ENCODE measurements around the gene TSPAN15. TPM values are rescaled to one million over a fixed set of nuclear protein-coding genes. Genes with fewer than 3 reads are reported as not detected.

The TSPAN15 gene
- total and polyA plus RNA-seq, 2 experiments from 2014 or later = 0.34 TPM; not detected in 1

- H3K9me3 ChIP-seq (ENCODE audit: low read depth) = no peaks in the 10 kb centered on the region
- no peak overlapping the region for H3K27ac ChIP-seq
- no peaks in the 10 kb centered on the region for H4K20me1 ChIP-seq (ENCODE audit: insufficient read depth)
- no peak overlapping the region for H2AFZ ChIP-seq
- no peaks in the 10 kb centered on the region for H3K4me1 ChIP-seq (ENCODE audit: insufficient read depth)
- no peaks in the 10 kb centered on the region for H3K9me2 ChIP-seq (ENCODE audit: insufficient read depth)
- no peaks in the 10 kb centered on the region for H3K79me2 ChIP-seq (ENCODE audit: insufficient read depth)
- no peak overlapping the region for H3K4me2 ChIP-seq (ENCODE audit: unreplicated experiment)
- H3F3A ChIP-seq (ENCODE audit: insufficient read depth) = no peaks in the 10 kb centered on the region
- no peak for DNase-seq
- TF ChIP-seq EZH2 (IDR thresholded peaks at IDR 0.05; ENCODE audit: insufficient read depth, poor library complexity, severe bottlenecking) (no peak), EZH2phosphoT487 (IDR thresholded peaks at IDR 0.05; ENCODE audit: insufficient read depth, low read depth) (no peak)
- H3K27me3 ChIP-seq (replicated peaks; ENCODE audit: insufficient read depth) = peaks cover 10% of the 10 kb centered on the region; the same call in 1 of the 2 replicates
- in situ Hi-C loops (cut with MboI) = loop anchor here (5.0 kb wide), 1 partner anchor 87 kb away; the partner anchor contains the start of gene TACR2
- H3K36me3 ChIP-seq (ENCODE audit: low read depth) = no peaks in the 10 kb centered on the region
- WGBS, 2 experiments (ENCODE audit: low coverage in 1 of 2, low lambda C conversion rate in 2 of 2, missing lambda C conversion rate in 2 of 2) = 57 to 66% methylated on average over 11 of the region's 11 CpGs
- no peak overlapping the region for H3K4me3 ChIP-seq
- no peak overlapping the region for H3K9ac ChIP-seq
Measured at GRCh38 chr10:69503896-69504265, 52.6 kb downstream of the TSPAN15 start.

- WGBS, 2 experiments (ENCODE audit: low coverage in 1 of 2, low lambda C conversion rate in 2 of 2, missing lambda C conversion rate in 2 of 2) = 98 to 100% methylated on average over 6 of the region's 6 CpGs
- in situ Hi-C loops (cut with MboI) = loop anchor here (5.0 kb wide), 1 partner anchor 87 kb away; the partner anchor contains the start of gene TACR2
Measured at GRCh38 chr10:69504576-69505250, 53.4 kb downstream of the TSPAN15 start.

GRCh38 chr10:69505636-69506318 lies 54.5 kb downstream of the TSPAN15 start:
- H3K4me3 ChIP-seq = no peak overlapping the region
- H3K9ac ChIP-seq = no peak overlapping the region
- peaks cover 17% of the 10 kb centered on the region for H3K27me3 ChIP-seq (replicated peaks; ENCODE audit: insufficient read depth)
- no peaks in the 10 kb centered on the region for H3K36me3 ChIP-seq (ENCODE audit: low read depth)
- H3K9me2 ChIP-seq (ENCODE audit: insufficient read depth) = no peaks in the 10 kb centered on the region
- no peaks in the 10 kb centered on the region for H3K79me2 ChIP-seq (ENCODE audit: insufficient read depth)
- TF ChIP-seq EZH2phosphoT487 (IDR thresholded peaks at IDR 0.05; ENCODE audit: insufficient read depth, low read depth) = no peak
- TF ChIP-seq EZH2 (IDR thresholded peaks at IDR 0.05; ENCODE audit: insufficient read depth, poor library complexity, severe bottlenecking) = no peak
- H3F3A ChIP-seq (ENCODE audit: insufficient read depth) = no peaks in the 10 kb centered on the region
- no peak overlapping the region for H2AFZ ChIP-seq
- in situ Hi-C loops (cut with MboI) = no loop called here
- H3K27ac ChIP-seq = no peak overlapping the region
- no peak for DNase-seq
- H3K4me1 ChIP-seq (ENCODE audit: insufficient read depth) = no peaks in the 10 kb centered on the region
- H3K9me3 ChIP-seq (ENCODE audit: low read depth) = no peaks in the 10 kb centered on the region
- 77 to 80% methylated on average over 15 of the region's 15 CpGs for WGBS, 2 experiments (ENCODE audit: low coverage in 1 of 2, low lambda C conversion rate in 2 of 2, missing lambda C conversion rate in 2 of 2)
- H3K4me2 ChIP-seq (ENCODE audit: unreplicated experiment) = no peak overlapping the region
- H4K20me1 ChIP-seq (ENCODE audit: insufficient read depth) = no peaks in the 10 kb centered on the region

More at GRCh38 chr10:69504576-69505250, 53.4 kb downstream of the TSPAN15 start:
- H2AFZ ChIP-seq = no peak overlapping the region
- H4K20me1 ChIP-seq (ENCODE audit: insufficient read depth) = no peaks in the 10 kb centered on the region
- no peaks in the 10 kb centered on the region for H3K36me3 ChIP-seq (ENCODE audit: low read depth)
- H3K79me2 ChIP-seq (ENCODE audit: insufficient read depth) = no peaks in the 10 kb centered on the region
- no peaks in the 10 kb centered on the region for H3K4me1 ChIP-seq (ENCODE audit: insufficient read depth)
- TF ChIP-seq EZH2 (IDR thresholded peaks at IDR 0.05; ENCODE audit: insufficient read depth, poor library complexity, severe bottlenecking) (no peak), EZH2phosphoT487 (IDR thresholded peaks at IDR 0.05; ENCODE audit: insufficient read depth, low read depth) (no peak)
- no peak overlapping the region for H3K4me2 ChIP-seq (ENCODE audit: unreplicated experiment)
- H3K27me3 ChIP-seq (replicated peaks; ENCODE audit: insufficient read depth) = peaks cover 15% of the 10 kb centered on the region
- no peaks in the 10 kb centered on the region for H3F3A ChIP-seq (ENCODE audit: insufficient read depth)
- H3K27ac ChIP-seq = no peak overlapping the region
- H3K9me2 ChIP-seq (ENCODE audit: insufficient read depth) = no peaks in the 10 kb centered on the region
- H3K4me3 ChIP-seq = no peak overlapping the region
- no peak overlapping the region for H3K9ac ChIP-seq
- no peaks in the 10 kb centered on the region for H3K9me3 ChIP-seq (ENCODE audit: low read depth)
- no peak for DNase-seq

GRCh38 chr10:69506487-69506833 lies 55.2 kb downstream of the TSPAN15 start:
- no peaks in the 10 kb centered on the region for H3K36me3 ChIP-seq (ENCODE audit: low read depth)
- no peak overlapping the region for H3K27ac ChIP-seq
- H3K9me2 ChIP-seq (ENCODE audit: insufficient read depth) = no peaks in the 10 kb centered on the region
- H2AFZ ChIP-seq = no peak overlapping the region
- H3F3A ChIP-seq (ENCODE audit: insufficient read depth) = no peaks in the 10 kb centered on the region
- no peaks in the 10 kb centered on the region for H4K20me1 ChIP-seq (ENCODE audit: insufficient read depth)
- no peak overlapping the region for H3K4me2 ChIP-seq (ENCODE audit: unreplicated experiment)
- no peak for DNase-seq
- peaks cover 24% of the 10 kb centered on the region for H3K27me3 ChIP-seq (replicated peaks; ENCODE audit: insufficient read depth)
- 76% methylated on average over 3 of the region's 3 CpGs for WGBS, 2 experiments (ENCODE audit: low coverage in 1 of 2, low lambda C conversion rate in 2 of 2, missing lambda C conversion rate in 2 of 2)
- no peaks in the 10 kb centered on the region for H3K79me2 ChIP-seq (ENCODE audit: insufficient read depth)
- H3K9me3 ChIP-seq (ENCODE audit: low read depth) = no peaks in the 10 kb centered on the region
- in situ Hi-C loops (cut with MboI) = no loop called here
- TF ChIP-seq EZH2 (IDR thresholded peaks at IDR 0.05; ENCODE audit: insufficient read depth, poor library complexity, severe bottlenecking) (no peak), EZH2phosphoT487 (IDR thresholded peaks at IDR 0.05; ENCODE audit: insufficient read depth, low read depth) (no peak)
- H3K4me1 ChIP-seq (ENCODE audit: insufficient read depth) = no peaks in the 10 kb centered on the region
- H3K4me3 ChIP-seq = no peak overlapping the region
- no peak overlapping the region for H3K9ac ChIP-seq

Measured in GM23248 (cell line).